Occipital lobe (tissue), 3 donors: ENCODE data around the gene METTL4. TPM values are rescaled to one million over a fixed set of nuclear protein-coding genes. Genes with fewer than 3 reads are reported as not detected.
"Not testable (repeated sequence)": the region's sequence is repeated elsewhere in the genome, so short reads cannot be mapped to it uniquely, and the experiment has no call there.

Source experiments
- DNase-seq: peaks from one replicate; lab custom pipeline; 2025; lab: John Stamatoyannopoulos, UW
- small RNA-seq: library from RNA; depleted of rRNA; stranded (forward); fragments of <200 nt; gene quantifications from one replicate; pipeline ENCODE3, GENCODE V24; 2014
- total RNA-seq: library from RNA; depleted of rRNA; stranded (reverse); fragments of >200 nt; gene quantifications from one replicate; pipeline ENCODE4 v1.2.3, GENCODE V29; 2014

The METTL4 gene
- total RNA-seq, 1 donor from 2014 or later: 15.8 TPM

- not testable (repeated sequence) for DNase-seq
These were observed 46.5 kb downstream of the METTL4 start for GRCh38 chr18:2524794-2525198.

GRCh38 chr18:2522112-2522511 lies 49.2 kb downstream of the METTL4 start:
- no peak for DNase-seq

- no peak for DNase-seq
These were observed 52.8 kb downstream of the METTL4 start for GRCh38 chr18:2518473-2518872.

- no peak for DNase-seq
These were observed 55.2 kb downstream of the METTL4 start for GRCh38 chr18:2515908-2516625.

GRCh38 chr18:2515171-2515787 lies 56.0 kb downstream of the METTL4 start:
- no peak for DNase-seq

GRCh38 chr18:2513616-2514015 lies 57.7 kb downstream of the METTL4 start:
- no peak for DNase-seq

GRCh38 chr18:2512059-2512458 lies 59.2 kb downstream of the METTL4 start:
- DNase-seq: no peak

GRCh38 chr18:2511451-2511850 lies 59.9 kb downstream of the METTL4 start:
- DNase-seq: no peak

GRCh38 chr18:2510416-2510815 lies 60.9 kb downstream of the METTL4 start:
- no peak for DNase-seq

- DNase-seq: no peak
These were observed 62.6 kb downstream of the METTL4 start for GRCh38 chr18:2508678-2509077.

- DNase-seq: no peak
These were observed 63.1 kb downstream of the METTL4 start for GRCh38 chr18:2508155-2508554.

- DNase-seq: no peak
These were observed 66.7 kb downstream of the METTL4 start for GRCh38 chr18:2504642-2505041.

GRCh38 chr18:2502880-2503279 lies 68.4 kb downstream of the METTL4 start:
- no peak for DNase-seq

GRCh38 chr18:2502394-2502793 lies 68.9 kb downstream of the METTL4 start:
- no peak for DNase-seq

GRCh38 chr18:2497797-2498196 lies 73.5 kb downstream of the METTL4 start:
- DNase-seq: no peak

- DNase-seq: no peak
These were observed 75.9 kb downstream of the METTL4 start for GRCh38 chr18:2495381-2495780.

GRCh38 chr18:2494921-2495320 lies 76.4 kb downstream of the METTL4 start:
- DNase-seq: no peak

Small RNAs within 50 kb of the gene (small RNA-seq; reads per million reads assigned to genes)
- gene RF00019: not detected
- gene RF01233: not detected

Other genes with a start within 250 kb of the METTL4 start
- gene NDC80, start 52 bp upstream of the METTL4 start, total RNA-seq: 3.6 TPM
- 199 TPM for gene SMCHD1, start 84.2 kb upstream of the METTL4 start, total RNA-seq